ENCODE measurements around the gene TRAP1. TPM values are rescaled to one million over a fixed set of nuclear protein-coding genes. Genes with fewer than 3 reads are reported as not detected.

Gene TRAP1
- total RNA-seq, 3 donors from 2014 or later = 44.8 to 69.5 (median 51.4) TPM

- no peak overlapping the region for H3K4me3 ChIP-seq
- intact Hi-C loops (cut with DNase I; ENCODE audit: low total_unique reads) = no loop called here
- H3K9me3 ChIP-seq = no peaks in the 10 kb centered on the region
- H3K36me3 ChIP-seq = no peaks in the 10 kb centered on the region
- no peak overlapping the region for H3K27ac ChIP-seq
- no peaks in the 10 kb centered on the region for H3K4me1 ChIP-seq
- TF ChIP-seq POLR2AphosphoS5 (IDR thresholded peaks at IDR 0.05) = no peak
- TF ChIP-seq CTCF (IDR thresholded peaks at IDR 0.05) = no peak
- TF ChIP-seq POLR2A (IDR thresholded peaks at IDR 0.05) = no peak
- H3K27me3 ChIP-seq = no peaks in the 10 kb centered on the region
- DNase-seq (ENCODE audit: low spot score in 2 of 2) = no peak
These were observed 78.2 kb downstream of the TRAP1 start for GRCh38 chr16:3638916-3639644.

- H3K27me3 ChIP-seq = no peaks in the 10 kb centered on the region
- H3K36me3 ChIP-seq = no peaks in the 10 kb centered on the region
- no peaks in the 10 kb centered on the region for H3K4me1 ChIP-seq
- H3K27ac ChIP-seq = no peak overlapping the region
- peak in 1 of 2 donors; percentile 10 for DNase-seq (ENCODE audit: low spot score in 2 of 2)
- H3K4me3 ChIP-seq = no peak overlapping the region
- intact Hi-C loops (cut with DNase I; ENCODE audit: low total_unique reads) = no loop called here
- no peaks in the 10 kb centered on the region for H3K9me3 ChIP-seq
- TF ChIP-seq CTCF (IDR thresholded peaks at IDR 0.05) (no peak), POLR2AphosphoS5 (IDR thresholded peaks at IDR 0.05) (no peak), POLR2A (IDR thresholded peaks at IDR 0.05) (no peak)
These were observed 79.9 kb downstream of the TRAP1 start for GRCh38 chr16:3637371-3637923.

- Histone ChIP-seq H3K4me3 (no peak overlapping the region), H3K4me1 (no peaks in the 10 kb centered on the region), H3K36me3 (no peaks in the 10 kb centered on the region), H3K9me3 (no peaks in the 10 kb centered on the region), H3K27me3 (no peaks in the 10 kb centered on the region), H3K27ac (no peak overlapping the region)
- intact Hi-C loops (cut with DNase I; ENCODE audit: low total_unique reads) = no loop called here
- no peak for TF ChIP-seq CTCF (IDR thresholded peaks at IDR 0.05)
- no peak for TF ChIP-seq POLR2A (IDR thresholded peaks at IDR 0.05)
- no peak for TF ChIP-seq POLR2AphosphoS5 (IDR thresholded peaks at IDR 0.05)
- DNase-seq (ENCODE audit: low spot score in 2 of 2) = no peak
These were observed 91.2 kb downstream of the TRAP1 start for GRCh38 chr16:3625911-3626732.

- H3K4me1 ChIP-seq = no peaks in the 10 kb centered on the region
- intact Hi-C loops (cut with DNase I; ENCODE audit: low total_unique reads) = no loop called here
- no peak for TF ChIP-seq POLR2AphosphoS5 (IDR thresholded peaks at IDR 0.05)
- TF ChIP-seq POLR2A (IDR thresholded peaks at IDR 0.05) = no peak
- no peak for TF ChIP-seq CTCF (IDR thresholded peaks at IDR 0.05)
These were observed 92.0 kb downstream of the TRAP1 start for GRCh38 chr16:3625331-3625730.

GRCh38 chr16:3623642-3624041, 93.7 kb downstream of the TRAP1 start:
- Histone ChIP-seq H3K27me3 (no peaks in the 10 kb centered on the region), H3K4me3 (no peak overlapping the region), H3K4me1 (no peaks in the 10 kb centered on the region), H3K27ac (no peak overlapping the region), H3K36me3 (no peaks in the 10 kb centered on the region), H3K9me3 (no peaks in the 10 kb centered on the region)
- intact Hi-C loops (cut with DNase I; ENCODE audit: low total_unique reads) = no loop called here
- no peak for DNase-seq (ENCODE audit: low spot score in 2 of 2)
- no peak for TF ChIP-seq POLR2AphosphoS5 (IDR thresholded peaks at IDR 0.05)
- TF ChIP-seq CTCF (IDR thresholded peaks at IDR 0.05) = no peak
- no peak for TF ChIP-seq POLR2A (IDR thresholded peaks at IDR 0.05)

More at GRCh38 chr16:3625331-3625730, 92.0 kb downstream of the TRAP1 start:
- no peak overlapping the region for H3K27ac ChIP-seq
- DNase-seq (ENCODE audit: low spot score in 2 of 2) = no peak
- H3K36me3 ChIP-seq = no peaks in the 10 kb centered on the region
- no peak overlapping the region for H3K4me3 ChIP-seq
- no peaks in the 10 kb centered on the region for H3K27me3 ChIP-seq
- H3K9me3 ChIP-seq = no peaks in the 10 kb centered on the region
